Measurements from ENCODE around the gene WASF2.

WASF2 gene

GRCh38 chr1:27372022-27372807 lies 117.8 kb downstream of the WASF2 start:
- Mint-ChIP-seq H3K4me3 (no peak overlapping the region), H3K4me1 (ENCODE audit: low read depth) (peaks cover 6% of the 10 kb centered on the region), H3K27me3 (no peaks in the 10 kb centered on the region), H3K36me3 (ENCODE audit: low read depth) (no peaks in the 10 kb centered on the region), H3K27ac (no peak overlapping the region), H3K9me3 (no peaks in the 10 kb centered on the region)
- no peak for DNase-seq

DNA sequence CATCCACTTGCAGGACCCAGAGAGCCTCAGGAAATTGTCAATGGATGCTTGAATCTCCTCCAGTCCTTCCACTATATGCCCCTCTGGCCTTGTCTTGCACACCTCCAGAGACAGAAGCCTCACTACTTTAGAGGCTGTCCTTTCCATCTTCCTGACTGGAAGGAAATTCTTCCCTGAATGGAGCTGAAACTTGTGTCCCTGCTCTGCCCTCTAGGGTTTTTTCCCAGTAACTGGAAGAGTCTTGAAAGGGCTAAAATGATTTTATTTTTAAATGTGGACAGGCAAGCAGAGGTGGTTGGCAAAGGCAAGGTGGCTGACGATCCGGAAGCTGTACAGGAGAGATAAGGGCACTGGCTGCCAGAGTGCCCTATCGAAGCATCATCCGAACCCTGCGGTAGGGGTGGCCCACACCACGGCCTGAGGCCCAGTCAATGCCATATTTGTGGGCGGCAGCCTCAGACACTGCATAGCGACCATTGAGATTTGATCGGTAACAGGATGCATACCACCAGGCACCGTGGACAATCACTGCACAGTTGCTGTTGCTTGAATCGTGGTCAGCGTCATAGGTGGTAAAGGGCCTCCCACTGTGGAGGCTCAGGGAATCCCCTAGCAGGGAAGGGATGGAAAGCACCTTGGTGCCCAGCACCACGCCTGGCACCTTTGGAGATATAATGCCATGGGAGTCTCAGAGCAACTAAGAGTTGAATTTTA lies 120.9 kb downstream of the WASF2 start:
- no peaks in the 10 kb centered on the region for H3K27me3 Mint-ChIP-seq
- no peaks in the 10 kb centered on the region for H3K36me3 Mint-ChIP-seq (ENCODE audit: low read depth)
- H3K4me3 Mint-ChIP-seq, result no peak overlapping the region
- no peaks in the 10 kb centered on the region for H3K9me3 Mint-ChIP-seq
- peaks cover 26% of the 10 kb centered on the region for H3K4me1 Mint-ChIP-seq (ENCODE audit: low read depth)
- no peak for DNase-seq
- no peak overlapping the region for H3K27ac Mint-ChIP-seq

GRCh38 chr1:27367160-27367650 lies 122.8 kb downstream of the WASF2 start:
- Mint-ChIP-seq H3K9me3 (no peaks in the 10 kb centered on the region), H3K36me3 (ENCODE audit: low read depth) (no peaks in the 10 kb centered on the region), H3K4me3 (peak overlapping the region; percentile 64), H3K27ac (peak overlapping the region; percentile 55), H3K27me3 (no peaks in the 10 kb centered on the region), H3K4me1 (ENCODE audit: low read depth) (peaks cover 26% of the 10 kb centered on the region)
- no peak for DNase-seq

GRCh38 chr1:27366411-27367159 lies 123.4 kb downstream of the WASF2 start, which contains the start of gene MAP3K6:
TSS of gene MAP3K6 (minus strand) at chr1:27366961. CDS start at chr1:27366597, 364 bp downstream.
- H3K36me3 Mint-ChIP-seq (ENCODE audit: low read depth), result no peaks in the 10 kb centered on the region
- no peaks in the 10 kb centered on the region for H3K9me3 Mint-ChIP-seq
- peak within 1 kb of the TSS; percentile 86 for H3K4me3 Mint-ChIP-seq
- DNase-seq, result peak; percentile 70
- H3K27me3 Mint-ChIP-seq, result no peaks in the 10 kb centered on the region
- peak within 1 kb of the TSS; percentile 90 for H3K27ac Mint-ChIP-seq
- H3K4me1 Mint-ChIP-seq (ENCODE audit: low read depth), result peaks cover 26% of the 10 kb centered on the region

DNA sequence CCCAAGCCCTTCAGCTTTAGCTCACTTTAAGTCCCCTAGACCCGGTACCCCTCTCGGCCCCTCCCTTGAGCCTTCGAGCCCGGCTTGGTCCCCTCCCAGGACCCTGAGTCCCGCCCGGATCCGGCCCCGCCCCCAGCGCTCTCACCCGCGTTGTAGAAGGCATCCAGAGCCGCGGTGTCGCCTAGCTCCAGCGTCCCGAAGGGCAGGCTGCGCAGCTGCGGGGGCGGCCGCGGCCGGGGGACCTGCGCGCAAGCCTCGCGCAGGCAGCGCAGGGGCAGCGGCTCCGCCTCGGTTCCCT lies 123.9 kb downstream of the WASF2 start:
- DNase-seq, result peak; percentile 85
- Mint-ChIP-seq H3K4me1 (ENCODE audit: low read depth) (peaks cover 26% of the 10 kb centered on the region), H3K27ac (peak overlapping the region; percentile 90), H3K9me3 (no peaks in the 10 kb centered on the region), H3K36me3 (ENCODE audit: low read depth) (no peaks in the 10 kb centered on the region), H3K4me3 (peak overlapping the region; percentile 86), H3K27me3 (no peaks in the 10 kb centered on the region)

DNA sequence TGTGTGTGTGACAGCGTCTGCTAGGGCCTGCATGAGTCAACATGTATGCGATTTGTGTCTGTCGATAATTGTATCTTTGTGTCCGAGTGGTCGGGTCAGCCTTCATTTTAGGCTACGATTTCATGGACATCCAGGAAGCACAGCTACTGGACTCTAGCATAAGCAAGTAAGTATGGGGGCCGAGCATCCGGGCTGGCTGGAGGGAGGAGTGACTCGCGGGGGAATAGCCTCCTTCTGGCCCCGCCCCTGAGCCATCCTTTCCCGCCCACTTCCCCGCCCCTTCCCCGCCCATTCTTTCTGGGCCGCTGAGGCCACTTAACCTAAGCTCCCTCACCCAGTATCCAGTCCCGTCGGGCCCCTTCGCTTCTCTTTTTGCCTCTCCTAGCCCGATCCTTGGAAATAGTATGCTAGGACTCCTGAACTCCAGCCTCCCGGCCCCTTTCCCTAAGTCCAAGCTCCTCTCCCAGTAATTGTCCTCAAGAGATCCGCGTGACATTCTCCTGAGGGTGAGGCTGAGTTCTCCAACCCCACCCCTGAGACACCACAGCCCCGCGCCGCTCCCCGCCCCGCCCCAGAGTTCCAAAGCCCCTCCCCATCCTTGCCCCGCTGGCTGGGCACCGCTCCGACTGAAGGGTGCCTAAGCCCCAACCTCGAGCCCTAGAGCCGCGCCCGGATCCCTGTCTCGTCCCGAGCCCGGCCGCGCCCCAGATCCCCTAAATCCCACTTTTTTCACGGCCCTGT lies 124.4 kb downstream of the WASF2 start:
- peak overlapping the region; percentile 90 for H3K27ac Mint-ChIP-seq
- peaks cover 26% of the 10 kb centered on the region for H3K4me1 Mint-ChIP-seq (ENCODE audit: low read depth)
- peak overlapping the region; percentile 86 for H3K4me3 Mint-ChIP-seq
- DNase-seq, result peak; percentile 88
- no peaks in the 10 kb centered on the region for H3K27me3 Mint-ChIP-seq
- H3K36me3 Mint-ChIP-seq (ENCODE audit: low read depth), result no peaks in the 10 kb centered on the region
- H3K9me3 Mint-ChIP-seq, result no peaks in the 10 kb centered on the region

DNA sequence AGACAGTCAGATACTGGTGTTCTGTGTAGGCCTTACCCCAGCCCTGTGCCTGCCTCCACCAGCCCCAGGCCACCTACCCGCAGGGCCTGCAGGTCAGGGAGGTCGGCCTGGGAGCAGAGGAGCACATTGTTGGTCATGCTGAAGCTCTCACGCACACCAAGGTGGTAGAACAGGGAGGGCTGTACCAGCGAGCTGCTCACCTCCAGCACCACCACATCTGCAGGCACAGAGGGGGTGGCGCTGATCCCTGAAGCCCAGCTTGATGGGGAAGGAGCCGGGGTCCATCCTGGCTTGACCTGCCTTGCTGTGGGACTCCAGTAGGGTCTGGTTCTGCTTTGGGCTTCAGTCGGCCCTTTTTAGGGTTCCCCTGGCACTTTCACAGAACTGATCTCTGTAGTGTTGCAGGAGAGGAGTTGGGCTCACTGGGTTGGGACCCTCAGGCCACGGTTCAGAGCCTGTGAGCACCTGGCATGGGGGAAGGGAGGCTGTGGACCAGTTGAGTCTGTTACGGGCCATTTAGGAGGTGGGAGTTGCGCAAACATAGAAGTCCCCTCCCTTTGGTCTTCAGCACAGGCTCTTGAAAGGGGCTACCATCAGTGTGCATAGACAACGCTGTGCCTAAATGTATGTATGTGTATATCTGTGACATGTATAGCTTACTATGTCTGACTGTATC lies 125.1 kb downstream of the WASF2 start:
- Mint-ChIP-seq H3K4me1 (ENCODE audit: low read depth) (peaks cover 31% of the 10 kb centered on the region), H3K9me3 (no peaks in the 10 kb centered on the region), H3K4me3 (peak overlapping the region; percentile 86), H3K27me3 (no peaks in the 10 kb centered on the region), H3K27ac (no peak overlapping the region), H3K36me3 (ENCODE audit: low read depth) (no peaks in the 10 kb centered on the region)
- no peak for DNase-seq

GRCh38 chr1:27363766-27364695 lies 125.9 kb downstream of the WASF2 start:
- H3K27ac Mint-ChIP-seq, result no peak overlapping the region
- H3K36me3 Mint-ChIP-seq (ENCODE audit: low read depth), result no peaks in the 10 kb centered on the region
- no peaks in the 10 kb centered on the region for H3K9me3 Mint-ChIP-seq
- H3K27me3 Mint-ChIP-seq, result no peaks in the 10 kb centered on the region
- no peak overlapping the region for H3K4me3 Mint-ChIP-seq
- no peak for DNase-seq
- H3K4me1 Mint-ChIP-seq (ENCODE audit: low read depth), result peaks cover 34% of the 10 kb centered on the region

- no peak for DNase-seq
- Mint-ChIP-seq H3K36me3 (ENCODE audit: low read depth) (no peaks in the 10 kb centered on the region), H3K9me3 (no peaks in the 10 kb centered on the region), H3K4me3 (no peak overlapping the region), H3K27me3 (no peaks in the 10 kb centered on the region), H3K27ac (no peak overlapping the region), H3K4me1 (ENCODE audit: low read depth) (peaks cover 44% of the 10 kb centered on the region)
These were observed 128.4 kb downstream of the WASF2 start for GRCh38 chr1:27361553-27361952.

- Mint-ChIP-seq H3K27me3 (no peaks in the 10 kb centered on the region), H3K4me1 (ENCODE audit: low read depth) (peaks cover 48% of the 10 kb centered on the region), H3K9me3 (no peaks in the 10 kb centered on the region), H3K4me3 (peak overlapping the region; percentile 35), H3K27ac (no peak overlapping the region), H3K36me3 (ENCODE audit: low read depth) (no peaks in the 10 kb centered on the region)
- DNase-seq, result no peak
These were observed 128.9 kb downstream of the WASF2 start for GRCh38 chr1:27361044-27361402.

GRCh38 chr1:27360159-27361043 lies 129.6 kb downstream of the WASF2 start:
- Mint-ChIP-seq H3K4me3 (peak overlapping the region; percentile 35), H3K27me3 (no peaks in the 10 kb centered on the region), H3K9me3 (no peaks in the 10 kb centered on the region), H3K27ac (no peak overlapping the region), H3K36me3 (ENCODE audit: low read depth) (no peaks in the 10 kb centered on the region), H3K4me1 (ENCODE audit: low read depth) (peaks cover 49% of the 10 kb centered on the region)
- peak; percentile 68 for DNase-seq

DNA sequence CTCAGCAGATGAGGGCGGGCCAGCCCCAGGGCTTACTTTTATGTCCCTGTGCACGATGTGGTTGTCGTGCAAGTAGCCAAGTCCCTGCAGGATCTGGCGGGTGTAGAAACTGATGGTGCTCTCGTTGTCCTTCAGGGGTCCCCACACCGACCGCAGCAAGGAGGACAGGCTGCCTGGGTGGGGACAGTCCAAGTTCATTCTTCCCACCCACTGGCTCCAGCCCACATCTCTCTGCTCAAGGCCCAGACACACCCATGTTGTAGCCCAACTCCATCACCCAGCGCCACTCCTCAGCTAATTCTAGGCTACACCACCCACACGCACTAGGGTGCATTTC lies 130.2 kb downstream of the WASF2 start:
- Mint-ChIP-seq H3K27me3 (no peaks in the 10 kb centered on the region), H3K27ac (no peak overlapping the region), H3K36me3 (ENCODE audit: low read depth) (no peaks in the 10 kb centered on the region), H3K9me3 (no peaks in the 10 kb centered on the region), H3K4me1 (ENCODE audit: low read depth) (peaks cover 45% of the 10 kb centered on the region), H3K4me3 (peak overlapping the region; percentile 35)
- no peak for DNase-seq
